WTC11 (cell line): ENCODE data around the gene DNAJC15. TPM values are rescaled to one million over a fixed set of nuclear protein-coding genes. Genes with fewer than 3 reads are reported as not detected.

Source experiments
- ATAC-seq: fragments of 200-7000 bp; cut with Tn5 transposase; 2 replicates; pipeline ENCODE4 v1.10.0; 2021; ENCODE audit warnings: mild to moderate bottlenecking, moderate library complexity
- CTCF ChIA-PET: fragments of 300-600 bp; sonication (Branson Sonifier 250); formaldehyde crosslinking; loops from one replicate; lab custom pipeline; 2021; ENCODE audit warnings: antibody characterized with exemption; lab: Charles Lee
- POLR2A ChIA-PET: fragments of 350-600 bp; sonication (Branson Sonifier 250); formaldehyde crosslinking; loops from one replicate; lab custom pipeline; 2021; ENCODE audit warnings: antibody characterized with exemption; lab: Charles Lee
- DNase-seq: peaks from one replicate; pipeline ENCODE4 v3.0.0; 2021; ENCODE audit warnings: low spot score
- H3K27ac Mint-ChIP-seq: 2 replicates; pipeline ENCODE4 v1.8.0; 2021; ENCODE audit warnings: mixed read lengths
- H3K27me3 Mint-ChIP-seq: 2 replicates; pipeline ENCODE4 v1.8.0; 2021; ENCODE audit warnings: low read depth, mild to moderate bottlenecking, moderate library complexity, mixed read lengths
- H3K36me3 Mint-ChIP-seq: 2 replicates; pipeline ENCODE4 v1.8.0; 2021; ENCODE audit warnings: mixed read lengths
- H3K4me1 Mint-ChIP-seq: 2 replicates; pipeline ENCODE4 v1.8.0; 2022; ENCODE audit warnings: mixed read lengths
- H3K4me3 Mint-ChIP-seq: 2 replicates; pipeline ENCODE4 v1.8.0; 2021; ENCODE audit warnings: mild to moderate bottlenecking, moderate library complexity, mixed read lengths
- H3K9me3 Mint-ChIP-seq: 2 replicates; pipeline ENCODE4 v1.8.0; 2021; ENCODE audit warnings: mixed read lengths
- ATF2 ChIP-seq: sonication (generic); formaldehyde crosslinking; IDR thresholded peaks from 2 replicates; pipeline ENCODE4 v1.8.1; 2022; ENCODE audit warnings: low read depth, missing genetic modification reagents, borderline replicate concordance
- CREM ChIP-seq: sonication (generic); formaldehyde crosslinking; IDR thresholded peaks from 2 replicates; pipeline ENCODE4 v1.8.1; 2022; ENCODE audit warnings: mild to moderate bottlenecking, missing genetic modification reagents, moderate library complexity
- CTCF ChIP-seq: fragments of 200-600 bp; IDR thresholded peaks from 2 replicates; pipeline ENCODE4 v1.8.0; 2022; ENCODE audit warnings: antibody characterized with exemption
- GRHL2 ChIP-seq: fragments of 250-450 bp; sonication (Bioruptor Pico); IDR thresholded peaks from 2 replicates; pipeline ENCODE4 v1.8.0; 2022; ENCODE audit warnings: mild to moderate bottlenecking, moderate library complexity; ENCODE audit not compliant: insufficient replicate concordance, severe bottlenecking
- GTF2I ChIP-seq: fragments of 250-450 bp; sonication (Bioruptor Pico); conservative IDR thresholded peaks from 2 replicates; pipeline ENCODE4 v1.4.0; 2021; ENCODE audit warnings: mild to moderate bottlenecking
- JUN ChIP-seq: sonication (generic); formaldehyde crosslinking; IDR thresholded peaks from 2 replicates; pipeline ENCODE4 v1.8.0; 2023; ENCODE audit warnings: mild to moderate bottlenecking, missing genetic modification reagents
- KAT7 ChIP-seq: sonication (generic); formaldehyde crosslinking; IDR thresholded peaks from 2 replicates; pipeline ENCODE4 v1.8.1; 2023; ENCODE audit warnings: missing genetic modification reagents, mild to moderate bottlenecking, borderline replicate concordance
- NR1H2 ChIP-seq: sonication (generic); formaldehyde crosslinking; IDR thresholded peaks from 2 replicates; pipeline ENCODE4 v1.9.0; 2021; ENCODE audit warnings: mild to moderate bottlenecking, moderate library complexity, missing genetic modification reagents
- PRRX2 ChIP-seq: fragments of 250-450 bp; sonication (Bioruptor Pico); IDR thresholded peaks from 2 replicates; pipeline ENCODE4 v1.8.0; 2021; ENCODE audit warnings: mild to moderate bottlenecking
- SMAD3 ChIP-seq: sonication (generic); formaldehyde crosslinking; IDR thresholded peaks from 2 replicates; pipeline ENCODE4 v1.8.0; 2022; ENCODE audit warnings: missing genetic modification reagents, mild to moderate bottlenecking, borderline replicate concordance
- SMAD4 ChIP-seq: sonication (generic); formaldehyde crosslinking; IDR thresholded peaks from 2 replicates; pipeline ENCODE4 v1.8.0; 2022; ENCODE audit warnings: mild to moderate bottlenecking, missing genetic modification reagents
- SOX15 ChIP-seq: fragments of 250-450 bp; sonication (Bioruptor Pico); IDR thresholded peaks from 2 replicates; pipeline ENCODE4 v1.9.0; 2021; ENCODE audit warnings: mild to moderate bottlenecking
- TEAD1 ChIP-seq: sonication (generic); formaldehyde crosslinking; IDR thresholded peaks from 2 replicates; pipeline ENCODE4 v1.8.0; 2022; ENCODE audit warnings: mild to moderate bottlenecking, missing genetic modification reagents
- ZMAT4 ChIP-seq: fragments of 250-450 bp; sonication (Bioruptor Pico); IDR thresholded peaks from 2 replicates; pipeline ENCODE4 v1.9.0; 2021; ENCODE audit warnings: mild to moderate bottlenecking
- ZNF219 ChIP-seq: sonication (generic); formaldehyde crosslinking; IDR thresholded peaks from 2 replicates; pipeline ENCODE4 v1.8.0; 2023; ENCODE audit warnings: missing genetic modification reagents, mild to moderate bottlenecking, borderline replicate concordance
- ZNF396 ChIP-seq: fragments of 250-450 bp; sonication (Bioruptor Pico); IDR thresholded peaks from 2 replicates; pipeline ENCODE4 v1.8.0; 2021; ENCODE audit warnings: mild to moderate bottlenecking, moderate library complexity, borderline replicate concordance
- ZNF423 ChIP-seq: fragments of 250-450 bp; sonication (Bioruptor Pico); IDR thresholded peaks from 2 replicates; pipeline ENCODE4 v2.1.2; 2022; ENCODE audit warnings: mild to moderate bottlenecking, moderate library complexity
- ZSCAN18 ChIP-seq: fragments of 250-450 bp; sonication (Bioruptor Pico); IDR thresholded peaks from 2 replicates; pipeline ENCODE4 v2.1.2; 2022; ENCODE audit warnings: mild to moderate bottlenecking, moderate library complexity
- total RNA-seq: library from RNA; stranded (reverse); gene quantifications from 3 replicates; pipeline ENCODE4 v1.2.3, GENCODE V29; 2021
- TF ChIP-seq, protein P1 (sequence below): sonication (generic); formaldehyde crosslinking; IDR thresholded peaks from 2 replicates; pipeline ENCODE4 v1.8.1; 2023; ENCODE audit warnings: mild to moderate bottlenecking, missing genetic modification reagents, borderline replicate concordance
- TF ChIP-seq, protein P2 (sequence below): sonication (generic); formaldehyde crosslinking; IDR thresholded peaks from 2 replicates; pipeline ENCODE4 v1.8.1; 2022; ENCODE audit warnings: missing genetic modification reagents, borderline replicate concordance
- TF ChIP-seq, protein P3 (sequence below): sonication (generic); formaldehyde crosslinking; IDR thresholded peaks from 2 replicates; pipeline ENCODE4 v1.8.1; 2023; ENCODE audit warnings: mild to moderate bottlenecking, moderate library complexity, missing genetic modification reagents

DNAJC15 gene
- total RNA-seq, 1 experiment from 2014 or later = 12.2 TPM

DNA sequence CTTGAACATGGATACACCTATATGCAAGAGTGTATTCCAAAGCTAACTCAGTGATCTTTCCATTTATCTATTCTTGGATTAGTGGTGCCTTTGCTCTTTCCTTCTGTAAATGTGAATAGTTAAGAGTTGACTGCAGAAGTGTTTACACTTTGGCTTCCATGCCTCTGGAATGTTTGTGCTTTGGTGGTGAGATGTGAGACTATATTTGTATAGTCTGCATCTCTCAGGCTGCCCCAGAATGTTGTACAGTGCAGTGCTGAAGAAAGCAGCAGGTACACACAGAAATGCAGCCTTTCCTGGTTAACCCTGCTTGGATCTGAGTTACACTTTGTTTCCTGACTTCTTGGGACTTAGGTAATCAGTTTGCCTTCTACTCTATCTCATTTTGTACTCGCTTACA lies 90.2 kb downstream of the DNAJC15 start (continued):
- TF ChIP-seq, protein P1, sequence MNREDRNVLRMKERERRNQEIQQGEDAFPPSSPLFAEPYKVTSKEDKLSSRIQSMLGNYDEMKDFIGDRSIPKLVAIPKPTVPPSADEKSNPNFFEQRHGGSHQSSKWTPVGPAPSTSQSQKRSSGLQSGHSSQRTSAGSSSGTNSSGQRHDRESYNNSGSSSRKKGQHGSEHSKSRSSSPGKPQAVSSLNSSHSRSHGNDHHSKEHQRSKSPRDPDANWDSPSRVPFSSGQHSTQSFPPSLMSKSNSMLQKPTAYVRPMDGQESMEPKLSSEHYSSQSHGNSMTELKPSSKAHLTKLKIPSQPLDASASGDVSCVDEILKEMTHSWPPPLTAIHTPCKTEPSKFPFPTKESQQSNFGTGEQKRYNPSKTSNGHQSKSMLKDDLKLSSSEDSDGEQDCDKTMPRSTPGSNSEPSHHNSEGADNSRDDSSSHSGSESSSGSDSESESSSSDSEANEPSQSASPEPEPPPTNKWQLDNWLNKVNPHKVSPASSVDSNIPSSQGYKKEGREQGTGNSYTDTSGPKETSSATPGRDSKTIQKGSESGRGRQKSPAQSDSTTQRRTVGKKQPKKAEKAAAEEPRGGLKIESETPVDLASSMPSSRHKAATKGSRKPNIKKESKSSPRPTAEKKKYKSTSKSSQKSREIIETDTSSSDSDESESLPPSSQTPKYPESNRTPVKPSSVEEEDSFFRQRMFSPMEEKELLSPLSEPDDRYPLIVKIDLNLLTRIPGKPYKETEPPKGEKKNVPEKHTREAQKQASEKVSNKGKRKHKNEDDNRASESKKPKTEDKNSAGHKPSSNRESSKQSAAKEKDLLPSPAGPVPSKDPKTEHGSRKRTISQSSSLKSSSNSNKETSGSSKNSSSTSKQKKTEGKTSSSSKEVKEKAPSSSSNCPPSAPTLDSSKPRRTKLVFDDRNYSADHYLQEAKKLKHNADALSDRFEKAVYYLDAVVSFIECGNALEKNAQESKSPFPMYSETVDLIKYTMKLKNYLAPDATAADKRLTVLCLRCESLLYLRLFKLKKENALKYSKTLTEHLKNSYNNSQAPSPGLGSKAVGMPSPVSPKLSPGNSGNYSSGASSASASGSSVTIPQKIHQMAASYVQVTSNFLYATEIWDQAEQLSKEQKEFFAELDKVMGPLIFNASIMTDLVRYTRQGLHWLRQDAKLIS (CRISPR knock-in tag) = no peak
- no peak for TF ChIP-seq TEAD1 (CRISPR knock-in tag)
- TF ChIP-seq PRRX2 (CRISPR knock-in tag) = no peak
- TF ChIP-seq GTF2I (CRISPR knock-in tag) = no peak
- TF ChIP-seq ZNF423 (CRISPR knock-in tag) = no peak
- TF ChIP-seq KAT7 (CRISPR knock-in tag) = no peak
- TF ChIP-seq ZMAT4 (CRISPR knock-in tag) = no peak
- no peak for TF ChIP-seq NR1H2 (CRISPR knock-in tag)
- TF ChIP-seq ZNF219 (CRISPR knock-in tag) = no peak

- H3K36me3 Mint-ChIP-seq = no peaks in the 10 kb centered on the region
- ChIA-PET CTCF (interaction anchor here (0.9 to 2.2 kb wide), 2 partner anchors 18 to 123 kb away, joined by 3 to 8 read pairs; no protein-coding TSS in a partner anchor), POLR2A (no interaction called here)
- H3K9me3 Mint-ChIP-seq = no peaks in the 10 kb centered on the region
- H3K4me1 Mint-ChIP-seq = peaks cover 6% of the 10 kb centered on the region
- ATAC-seq = no peak
- no peaks in the 10 kb centered on the region for H3K27me3 Mint-ChIP-seq
- no peak overlapping the region for H3K4me3 Mint-ChIP-seq
- no peak overlapping the region for H3K27ac Mint-ChIP-seq
- no peak for DNase-seq
- no peak for TF ChIP-seq SMAD3 (CRISPR knock-in tag)
- TF ChIP-seq, protein P2, sequence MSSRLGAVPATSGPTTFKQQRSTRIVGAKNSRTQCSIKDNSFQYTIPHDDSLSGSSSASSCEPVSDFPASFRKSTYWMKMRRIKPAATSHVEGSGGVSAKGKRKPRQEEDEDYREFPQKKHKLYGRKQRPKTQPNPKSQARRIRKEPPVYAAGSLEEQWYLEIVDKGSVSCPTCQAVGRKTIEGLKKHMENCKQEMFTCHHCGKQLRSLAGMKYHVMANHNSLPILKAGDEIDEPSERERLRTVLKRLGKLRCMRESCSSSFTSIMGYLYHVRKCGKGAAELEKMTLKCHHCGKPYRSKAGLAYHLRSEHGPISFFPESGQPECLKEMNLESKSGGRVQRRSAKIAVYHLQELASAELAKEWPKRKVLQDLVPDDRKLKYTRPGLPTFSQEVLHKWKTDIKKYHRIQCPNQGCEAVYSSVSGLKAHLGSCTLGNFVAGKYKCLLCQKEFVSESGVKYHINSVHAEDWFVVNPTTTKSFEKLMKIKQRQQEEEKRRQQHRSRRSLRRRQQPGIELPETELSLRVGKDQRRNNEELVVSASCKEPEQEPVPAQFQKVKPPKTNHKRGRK (CRISPR knock-in tag) = no peak
- no peak for TF ChIP-seq GRHL2 (CRISPR knock-in tag)
- no peak for TF ChIP-seq ZNF396 (CRISPR knock-in tag)
- TF ChIP-seq, protein P3, sequence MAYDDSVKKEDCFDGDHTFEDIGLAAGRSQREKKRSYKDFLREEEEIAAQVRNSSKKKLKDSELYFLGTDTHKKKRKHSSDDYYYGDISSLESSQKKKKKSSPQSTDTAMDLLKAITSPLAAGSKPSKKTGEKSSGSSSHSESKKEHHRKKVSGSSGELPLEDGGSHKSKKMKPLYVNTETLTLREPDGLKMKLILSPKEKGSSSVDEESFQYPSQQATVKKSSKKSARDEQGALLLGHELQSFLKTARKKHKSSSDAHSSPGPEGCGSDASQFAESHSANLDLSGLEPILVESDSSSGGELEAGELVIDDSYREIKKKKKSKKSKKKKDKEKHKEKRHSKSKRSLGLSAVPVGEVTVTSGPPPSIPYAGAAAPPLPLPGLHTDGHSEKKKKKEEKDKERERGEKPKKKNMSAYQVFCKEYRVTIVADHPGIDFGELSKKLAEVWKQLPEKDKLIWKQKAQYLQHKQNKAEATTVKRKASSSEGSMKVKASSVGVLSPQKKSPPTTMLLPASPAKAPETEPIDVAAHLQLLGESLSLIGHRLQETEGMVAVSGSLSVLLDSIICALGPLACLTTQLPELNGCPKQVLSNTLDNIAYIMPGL (CRISPR knock-in tag) = no peak
- TF ChIP-seq SMAD4 (CRISPR knock-in tag) = no peak
- TF ChIP-seq CREM = no peak
- TF ChIP-seq JUN = no peak
- no peak for TF ChIP-seq ZSCAN18 (CRISPR knock-in tag)
- no peak for TF ChIP-seq NR1H2 (CRISPR knock-in tag)
- no peak for TF ChIP-seq ATF2 (CRISPR knock-in tag)
- TF ChIP-seq CTCF = no peak
- TF ChIP-seq SOX15 (CRISPR knock-in tag) = no peak
Observed at GRCh38 chr13:43114504-43114903, 91.1 kb downstream of the DNAJC15 start.
